Astrocyte of the cerebellum (primary cell): ENCODE measurements around the gene TOX3.

ENCODE experiments used
- DNase-seq: peaks from one replicate; pipeline ENCODE4 v3.0.0-alpha.2; 2011; ENCODE audit warnings: low read depth
- H3K4me3 ChIP-seq: 2 replicates; pipeline ENCODE4 v1.5.1; 2011; ENCODE audit warnings: mild to moderate bottlenecking, low read depth, low read length, moderate library complexity
- CTCF ChIP-seq: IDR thresholded peaks from 2 replicates; pipeline ENCODE4 v1.5.1; 2012; ENCODE audit warnings: low read length, low read depth, moderate library complexity, mild to moderate bottlenecking; ENCODE audit errors: missing control alignments
- in situ Hi-C: cut with HindIII; loops from 2 replicates; pipeline ENCODE4 v1.10.0; 2017; ENCODE audit warnings: low sequenced_read_pairs

Gene TOX3

GRCh38 chr16:52543654-52544053 lies 3.3 kb downstream of the TOX3 start:
- in situ Hi-C loops, result no loop called here
- H3K4me3 ChIP-seq, result no peak overlapping the region
- no peak for DNase-seq
- no peak for TF ChIP-seq CTCF

GRCh38 chr16:52540910-52541309 lies 6.0 kb downstream of the TOX3 start:
- TF ChIP-seq CTCF, result no peak

GRCh38 chr16:52539191-52539590 lies 7.8 kb downstream of the TOX3 start:
- H3K4me3 ChIP-seq, result no peak overlapping the region
- DNase-seq, result no peak
- in situ Hi-C loops, result no loop called here
- no peak for TF ChIP-seq CTCF

More at GRCh38 chr16:52540910-52541309, 6.0 kb downstream of the TOX3 start:
- no peak overlapping the region for H3K4me3 ChIP-seq
- in situ Hi-C loops, result no loop called here
- DNase-seq, result no peak

- H3K4me3 ChIP-seq, result no peak overlapping the region
- DNase-seq, result no peak
- TF ChIP-seq CTCF, result no peak
- in situ Hi-C loops, result no loop called here
Observed at GRCh38 chr16:52538511-52538910, 8.4 kb downstream of the TOX3 start.

- no peak for TF ChIP-seq CTCF
- in situ Hi-C loops, result no loop called here
- no peak for DNase-seq
- H3K4me3 ChIP-seq, result no peak overlapping the region
Observed at GRCh38 chr16:52537516-52537915, 9.4 kb downstream of the TOX3 start.

- no peak for DNase-seq
- in situ Hi-C loops, result no loop called here
- TF ChIP-seq CTCF, result no peak
Observed at GRCh38 chr16:52535076-52535475, 11.9 kb downstream of the TOX3 start.

GRCh38 chr16:52533296-52533695 lies 13.6 kb downstream of the TOX3 start:
- no peak overlapping the region for H3K4me3 ChIP-seq

More at GRCh38 chr16:52535076-52535475, 11.9 kb downstream of the TOX3 start:
- no peak overlapping the region for H3K4me3 ChIP-seq

More at GRCh38 chr16:52533296-52533695, 13.6 kb downstream of the TOX3 start:
- no peak for TF ChIP-seq CTCF
- in situ Hi-C loops, result no loop called here
- no peak for DNase-seq
